Measurements from ENCODE around the gene GALK2. TPM values are rescaled to one million over a fixed set of nuclear protein-coding genes. Genes with fewer than 3 reads are reported as not detected.
A peak's percentile ranks its signal among the peaks of the same experiment; 100 is the strongest.

Gene GALK2
- total and polyA plus RNA-seq, 9 donors: 13.4 to 26.5 (median 15.4) TPM

GRCh38 chr15:49137861-49138260, 32.2 kb upstream of the GALK2 start:
- Histone ChIP-seq H3K27ac (ENCODE audit: low read length) (no peak overlapping the region), H3K4me1 (ENCODE audit: control insufficient read depth, insufficient read depth, low read length) (no peaks in the 10 kb centered on the region), H3K27me3 (ENCODE audit: control insufficient read depth, insufficient read depth, low read length) (no peaks in the 10 kb centered on the region), H3K4me3 (ENCODE audit: low read length) (no peak overlapping the region), H3K36me3 (ENCODE audit: control insufficient read depth, insufficient read depth, low read length) (peaks cover 26% of the 10 kb centered on the region), H3K9me3 (replicated peaks; ENCODE audit: control insufficient read depth, low read depth, low read length) (no peaks in the 10 kb centered on the region)
- DNase-seq: no peak
- WGBS (ENCODE audit: insufficient coverage): no CpG with 5 or more reads among the region's 2 CpGs

- Histone ChIP-seq H3K4me3 (ENCODE audit: low read length) (no peak overlapping the region), H3K27me3 (ENCODE audit: control insufficient read depth, insufficient read depth, low read length) (no peaks in the 10 kb centered on the region), H3K36me3 (ENCODE audit: control insufficient read depth, insufficient read depth, low read length) (peaks cover 17% of the 10 kb centered on the region), H3K9me3 (replicated peaks; ENCODE audit: control insufficient read depth, low read depth, low read length) (no peaks in the 10 kb centered on the region), H3K27ac (ENCODE audit: low read length) (no peak overlapping the region), H3K4me1 (ENCODE audit: control insufficient read depth, insufficient read depth, low read length) (no peaks in the 10 kb centered on the region)
- WGBS (ENCODE audit: insufficient coverage): no CpG with 5 or more reads among the region's 3 CpGs
- peak; percentile 43 for DNase-seq
These were observed 24.1 kb upstream of the GALK2 start for GRCh38 chr15:49145651-49146609.

GRCh38 chr15:49148298-49148697, 21.7 kb upstream of the GALK2 start:
- Histone ChIP-seq H3K27me3 (ENCODE audit: control insufficient read depth, insufficient read depth, low read length) (no peaks in the 10 kb centered on the region), H3K36me3 (ENCODE audit: control insufficient read depth, insufficient read depth, low read length) (peaks cover 3% of the 10 kb centered on the region), H3K4me1 (ENCODE audit: control insufficient read depth, insufficient read depth, low read length) (no peaks in the 10 kb centered on the region), H3K27ac (ENCODE audit: low read length) (no peak overlapping the region), H3K9me3 (replicated peaks; ENCODE audit: control insufficient read depth, low read depth, low read length) (no peaks in the 10 kb centered on the region), H3K4me3 (ENCODE audit: low read length) (no peak overlapping the region)
- 62% methylated on average over 1 of the region's 1 CpG for WGBS (ENCODE audit: insufficient coverage)
- DNase-seq: no peak

GRCh38 chr15:49148727-49149126, 21.3 kb upstream of the GALK2 start:
- WGBS (ENCODE audit: insufficient coverage): no CpG with 5 or more reads among the region's 1 CpG
- no peak overlapping the region for H3K27ac ChIP-seq (ENCODE audit: low read length)
- H3K4me1 ChIP-seq (ENCODE audit: control insufficient read depth, insufficient read depth, low read length): no peaks in the 10 kb centered on the region
- H3K36me3 ChIP-seq (ENCODE audit: control insufficient read depth, insufficient read depth, low read length): no peaks in the 10 kb centered on the region
- no peak overlapping the region for H3K4me3 ChIP-seq (ENCODE audit: low read length)
- no peaks in the 10 kb centered on the region for H3K9me3 ChIP-seq (replicated peaks; ENCODE audit: control insufficient read depth, low read depth, low read length)
- no peaks in the 10 kb centered on the region for H3K27me3 ChIP-seq (ENCODE audit: control insufficient read depth, insufficient read depth, low read length)
- DNase-seq: no peak

- no CpG with 5 or more reads among the region's 3 CpGs for WGBS (ENCODE audit: insufficient coverage)
- Histone ChIP-seq H3K36me3 (ENCODE audit: control insufficient read depth, insufficient read depth, low read length) (no peaks in the 10 kb centered on the region), H3K27ac (ENCODE audit: low read length) (no peak overlapping the region), H3K27me3 (ENCODE audit: control insufficient read depth, insufficient read depth, low read length) (no peaks in the 10 kb centered on the region), H3K9me3 (replicated peaks; ENCODE audit: control insufficient read depth, low read depth, low read length) (no peaks in the 10 kb centered on the region), H3K4me3 (ENCODE audit: low read length) (no peak overlapping the region), H3K4me1 (ENCODE audit: control insufficient read depth, insufficient read depth, low read length) (no peaks in the 10 kb centered on the region)
- DNase-seq: no peak
These were observed 18.2 kb upstream of the GALK2 start for GRCh38 chr15:49151831-49152230.

- Histone ChIP-seq H3K27ac (ENCODE audit: low read length) (no peak overlapping the region), H3K4me1 (ENCODE audit: control insufficient read depth, insufficient read depth, low read length) (no peaks in the 10 kb centered on the region), H3K4me3 (ENCODE audit: low read length) (no peak overlapping the region), H3K27me3 (ENCODE audit: control insufficient read depth, insufficient read depth, low read length) (no peaks in the 10 kb centered on the region), H3K36me3 (ENCODE audit: control insufficient read depth, insufficient read depth, low read length) (no peaks in the 10 kb centered on the region), H3K9me3 (replicated peaks; ENCODE audit: control insufficient read depth, low read depth, low read length) (no peaks in the 10 kb centered on the region)
- WGBS (ENCODE audit: insufficient coverage): no CpG with 5 or more reads among the region's 9 CpGs
- no peak for DNase-seq
These were observed 17.3 kb upstream of the GALK2 start for GRCh38 chr15:49152552-49153312.

- no peaks in the 10 kb centered on the region for H3K36me3 ChIP-seq (ENCODE audit: control insufficient read depth, insufficient read depth, low read length)
- peak overlapping the region; percentile 95 for H3K4me3 ChIP-seq (ENCODE audit: low read length)
- no CpG with 5 or more reads among the region's 8 CpGs for WGBS (ENCODE audit: insufficient coverage)
- H3K27me3 ChIP-seq (ENCODE audit: control insufficient read depth, insufficient read depth, low read length): no peaks in the 10 kb centered on the region
- no peak for DNase-seq
- H3K9me3 ChIP-seq (replicated peaks; ENCODE audit: control insufficient read depth, low read depth, low read length): no peaks in the 10 kb centered on the region
- H3K27ac ChIP-seq (ENCODE audit: low read length): peak overlapping the region; percentile 94
- H3K4me1 ChIP-seq (ENCODE audit: control insufficient read depth, insufficient read depth, low read length): no peaks in the 10 kb centered on the region
These were observed 15.7 kb upstream of the GALK2 start for GRCh38 chr15:49154359-49154758.

GRCh38 chr15:49154799-49155109, 15.3 kb upstream of the GALK2 start:
- Histone ChIP-seq H3K27me3 (ENCODE audit: control insufficient read depth, insufficient read depth, low read length) (no peaks in the 10 kb centered on the region), H3K27ac (ENCODE audit: low read length) (peak overlapping the region; percentile 94), H3K4me1 (ENCODE audit: control insufficient read depth, insufficient read depth, low read length) (no peaks in the 10 kb centered on the region), H3K4me3 (ENCODE audit: low read length) (peak overlapping the region; percentile 95), H3K9me3 (replicated peaks; ENCODE audit: control insufficient read depth, low read depth, low read length) (no peaks in the 10 kb centered on the region), H3K36me3 (ENCODE audit: control insufficient read depth, insufficient read depth, low read length) (no peaks in the 10 kb centered on the region)
- WGBS (ENCODE audit: insufficient coverage): 0% methylated on average over 6 of the region's 7 CpGs
- DNase-seq: no peak

GRCh38 chr15:49155110-49155833, 14.8 kb upstream of the GALK2 start, which contains the start of gene COPS2:
Gene COPS2, minus strand, starts transcription at chr15:49155599. Its CDS starts 21 bp downstream, at chr15:49155578.
- Histone ChIP-seq H3K27ac (ENCODE audit: low read length) (peak within 1 kb of the TSS; percentile 94), H3K27me3 (ENCODE audit: control insufficient read depth, insufficient read depth, low read length) (no peaks in the 10 kb centered on the region), H3K36me3 (ENCODE audit: control insufficient read depth, insufficient read depth, low read length) (no peaks in the 10 kb centered on the region), H3K9me3 (replicated peaks; ENCODE audit: control insufficient read depth, low read depth, low read length) (no peaks in the 10 kb centered on the region), H3K4me3 (ENCODE audit: low read length) (peak within 1 kb of the TSS; percentile 95), H3K4me1 (ENCODE audit: control insufficient read depth, insufficient read depth, low read length) (no peaks in the 10 kb centered on the region)
- WGBS (ENCODE audit: insufficient coverage): under 1% methylated on average over 40 of the region's 46 CpGs
- peak; percentile 100 for DNase-seq
